ENCODE data around the gene USP24.

Gene USP24

GRCh38 chr1:55213885-55214211 is 1.3 kb downstream of the USP24 start:
- TF ChIP-seq CTCF (IDR thresholded peaks at IDR 0.05) = no peak

DNA sequence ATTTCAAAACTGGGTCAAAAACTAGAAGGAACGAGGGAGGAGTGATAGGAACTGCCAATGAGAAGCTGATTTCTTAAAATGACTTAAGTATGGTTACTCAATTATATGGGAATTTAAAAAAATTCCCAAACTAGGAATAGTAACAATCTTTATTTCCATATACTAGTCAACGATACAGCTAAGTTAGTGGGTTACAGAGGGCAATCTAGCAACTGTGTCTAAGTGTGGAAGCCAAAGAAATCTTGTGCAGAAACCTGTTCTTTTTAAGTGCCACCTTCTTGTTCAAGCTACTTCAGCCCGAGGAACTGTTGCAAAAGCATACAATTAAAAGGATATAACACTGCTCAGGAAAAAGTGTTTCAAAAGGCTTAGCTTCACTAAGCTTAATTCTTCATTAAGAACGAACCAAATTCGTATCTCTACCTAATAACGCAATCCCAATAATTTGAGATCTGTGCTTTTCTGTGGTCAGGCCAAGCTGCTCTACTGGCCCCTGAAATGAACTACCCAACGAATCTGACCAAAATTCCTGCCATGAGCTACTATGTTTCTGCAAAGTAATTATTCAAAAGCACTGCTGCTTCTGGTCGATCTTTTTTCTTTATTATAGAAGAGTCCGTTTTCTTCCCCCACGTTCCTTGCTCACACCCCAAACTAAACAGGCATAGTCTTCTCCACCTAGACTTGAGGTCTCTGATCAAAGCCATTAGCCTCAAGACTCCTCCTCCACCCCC is 1.8 kb downstream of the USP24 start:
- no peak for TF ChIP-seq CTCF (IDR thresholded peaks at IDR 0.05)

GRCh38 chr1:55212349-55213150 is 2.6 kb downstream of the USP24 start:
- no peak for TF ChIP-seq CTCF (IDR thresholded peaks at IDR 0.05)

DNA sequence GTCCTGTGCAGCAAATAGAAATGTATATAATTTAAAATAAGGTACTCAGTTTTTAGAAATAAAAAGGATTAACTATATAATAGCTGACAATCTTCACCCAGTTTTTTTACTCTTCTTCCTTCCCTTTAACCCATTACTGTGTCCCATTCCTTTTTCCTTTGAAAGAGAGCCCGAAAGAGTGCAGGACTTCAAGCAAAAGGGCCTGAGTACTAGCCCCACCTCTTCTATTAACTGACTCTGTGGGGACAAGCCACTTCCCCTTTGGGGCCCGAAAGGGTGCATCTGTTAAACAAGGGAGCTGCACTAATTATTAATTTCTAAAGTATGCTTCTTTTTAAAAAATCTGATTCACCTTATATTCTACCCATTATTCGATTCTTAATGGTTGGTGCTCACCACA is 3.3 kb downstream of the USP24 start:
- TF ChIP-seq CTCF (IDR thresholded peaks at IDR 0.05) = no peak

GRCh38 chr1:55210990-55211801 is 4.0 kb downstream of the USP24 start:
- TF ChIP-seq CTCF (IDR thresholded peaks at IDR 0.05) = no peak

DNA sequence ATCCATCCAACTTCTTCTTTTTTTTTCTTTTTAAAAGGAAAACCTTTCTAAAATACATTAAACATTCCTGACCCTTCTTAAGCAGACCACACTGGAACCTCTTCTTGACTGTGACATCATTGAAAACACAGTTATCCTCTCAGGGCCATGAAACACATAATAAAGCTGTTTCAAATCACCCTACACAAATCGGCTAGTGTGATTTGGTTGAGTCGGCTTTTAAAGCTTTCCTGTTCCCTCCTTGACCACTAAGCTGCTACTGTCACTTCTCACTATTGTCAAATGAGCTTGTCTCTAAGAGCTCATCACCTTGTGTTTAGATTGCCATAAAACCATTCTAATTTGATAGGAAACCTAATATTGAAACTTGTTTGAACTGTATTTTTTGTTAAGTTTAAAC is 5.9 kb downstream of the USP24 start:
- TF ChIP-seq CTCF (IDR thresholded peaks at IDR 0.05) = no peak

- TF ChIP-seq CTCF (IDR thresholded peaks at IDR 0.05) = no peak
Observed at GRCh38 chr1:55206210-55206609, 9.0 kb downstream of the USP24 start.

Measured in LNCAP (cell line).